GM19463 (cell line): Measurements from ENCODE around the gene NHLRC2.
"Not testable (repeated sequence)": the region's sequence is repeated elsewhere in the genome, so short reads cannot be mapped to it uniquely, and the experiment has no call there.

Source experiments
- ATAC-seq: cut with Tn5 transposase; IDR thresholded peaks from one replicate; pipeline ENCODE4 v1.9.1; 2021; ENCODE audit warnings: mild to moderate bottlenecking, moderate library complexity; ENCODE audit not compliant: unreplicated experiment

Gene NHLRC2, protein sequence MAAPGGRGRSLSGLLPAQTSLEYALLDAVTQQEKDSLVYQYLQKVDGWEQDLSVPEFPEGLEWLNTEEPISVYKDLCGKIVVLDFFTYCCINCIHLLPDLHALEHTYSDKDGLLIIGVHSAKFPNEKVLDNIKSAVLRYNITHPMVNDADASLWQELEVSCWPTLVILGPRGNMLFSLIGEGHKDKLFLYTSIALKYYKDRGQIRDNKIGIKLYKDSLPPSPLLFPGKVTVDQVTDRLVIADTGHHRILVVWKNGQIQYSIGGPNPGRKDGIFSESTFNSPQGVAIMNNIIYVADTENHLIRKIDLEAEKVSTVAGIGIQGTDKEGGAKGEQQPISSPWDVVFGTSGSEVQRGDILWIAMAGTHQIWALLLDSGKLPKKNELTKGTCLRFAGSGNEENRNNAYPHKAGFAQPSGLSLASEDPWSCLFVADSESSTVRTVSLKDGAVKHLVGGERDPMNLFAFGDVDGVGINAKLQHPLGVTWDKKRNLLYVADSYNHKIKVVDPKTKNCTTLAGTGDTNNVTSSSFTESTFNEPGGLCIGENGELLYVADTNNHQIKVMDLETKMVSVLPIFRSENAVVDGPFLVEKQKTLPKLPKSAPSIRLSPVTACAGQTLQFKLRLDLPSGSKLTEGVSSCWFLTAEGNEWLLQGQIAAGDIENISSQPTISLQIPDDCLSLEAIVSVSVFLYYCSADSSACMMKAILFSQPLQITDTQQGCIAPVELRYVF

DNA sequence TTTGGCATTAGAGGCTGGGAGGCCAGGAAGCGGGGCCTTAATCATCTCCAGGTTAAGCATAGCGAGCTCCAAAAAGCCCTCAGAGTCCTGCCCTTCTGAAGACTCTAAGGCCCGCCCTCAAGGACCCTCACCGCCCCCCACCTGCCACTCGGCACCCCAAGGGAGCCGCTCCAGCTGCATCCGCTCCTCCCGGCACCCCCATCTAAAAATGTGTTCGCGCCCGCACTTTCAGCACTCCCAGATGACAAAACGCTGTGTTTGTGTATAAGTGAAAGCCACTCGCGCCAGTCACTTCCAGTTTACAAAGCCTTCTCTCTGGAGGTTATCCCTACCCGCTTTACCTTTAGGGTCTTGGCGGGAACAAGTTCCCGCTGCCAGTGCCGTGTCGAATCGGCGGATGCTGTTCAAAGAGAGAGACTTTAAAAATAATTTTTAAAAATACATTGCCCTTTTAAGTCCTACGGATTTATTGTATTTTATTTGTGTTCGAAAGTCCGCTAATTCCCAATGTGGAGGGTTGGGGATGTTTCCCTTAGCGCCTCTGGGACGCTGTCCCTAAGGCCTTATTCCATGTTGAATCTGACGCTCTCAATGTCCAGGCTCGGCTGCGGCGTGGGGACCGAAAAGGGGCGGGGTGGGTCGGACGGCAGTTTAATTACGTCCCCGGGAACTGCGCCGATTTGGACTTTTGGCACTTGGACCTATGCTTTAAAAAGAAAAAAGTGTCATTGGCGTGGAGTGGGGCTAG lies at the start of gene NHLRC2, which contains the start of gene DCLRE1A:
Gene NHLRC2, plus strand, starts transcription at position 649 of the 748 bp plus-strand sequence. CDS start 212 bp downstream, outside the sequence.
Gene DCLRE1A, minus strand, starts transcription at position 70 of the 748 bp plus-strand sequence. CDS start 900 bp downstream, outside the sequence.
- peak; percentile 40 for ATAC-seq

DNA sequence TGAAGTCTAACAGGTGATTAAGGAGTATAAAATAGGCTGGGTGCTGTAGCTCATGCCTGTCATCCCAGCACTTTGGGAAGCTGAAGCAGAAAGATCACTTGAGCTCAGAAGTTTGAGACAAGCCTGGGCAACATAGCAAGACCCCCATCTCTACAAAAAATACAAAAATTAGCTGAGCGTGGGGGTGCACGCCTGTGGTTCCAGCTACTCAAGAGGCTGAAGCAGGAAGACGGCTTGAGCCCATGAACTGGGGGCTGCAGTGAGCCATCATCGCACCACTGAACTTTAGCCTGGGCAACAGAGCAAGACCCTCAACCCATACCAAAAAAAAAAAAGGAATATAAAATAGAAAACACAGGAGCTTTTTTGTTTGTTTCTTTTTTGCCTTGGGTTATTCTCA lies 48.0 kb upstream of the NHLRC2 start:
- no peak for ATAC-seq

DNA sequence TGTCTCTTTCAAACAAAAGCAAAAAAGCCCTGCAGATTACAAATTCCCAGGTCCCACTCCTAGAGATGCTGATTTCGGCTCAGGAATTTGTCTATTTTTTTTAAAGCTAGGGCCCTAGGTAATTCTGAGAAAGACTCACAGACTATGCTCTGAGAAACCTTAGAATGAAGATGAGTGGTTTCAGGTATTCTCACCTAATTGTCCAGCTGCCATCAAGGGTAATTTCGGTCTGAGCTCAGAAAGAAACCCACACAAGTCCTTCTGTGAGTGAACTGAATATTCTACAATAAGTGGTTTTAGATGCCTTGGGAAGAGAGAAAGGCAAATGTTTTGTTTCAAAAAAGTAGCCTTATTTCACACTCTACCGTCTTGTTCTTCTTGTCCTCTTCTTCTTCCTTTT lies 46.3 kb upstream of the NHLRC2 start:
- ATAC-seq = no peak

DNA sequence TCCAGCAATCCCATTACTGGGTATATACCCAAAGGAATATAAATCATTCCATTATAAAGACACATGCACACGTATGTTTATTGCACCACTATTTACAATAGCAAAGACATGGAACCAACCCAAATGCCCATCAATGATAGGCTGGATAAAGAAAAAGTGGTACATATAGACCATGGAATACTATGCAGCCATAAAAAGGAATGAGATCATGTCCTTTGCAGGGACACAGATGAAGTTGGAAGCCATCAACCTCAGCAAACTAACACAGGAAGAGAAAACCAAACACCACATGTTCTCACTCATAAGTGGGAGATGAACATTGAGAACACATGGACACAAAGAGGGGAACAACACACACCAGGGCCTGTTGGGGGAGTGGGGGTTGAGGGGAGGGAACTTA lies 39.8 kb upstream of the NHLRC2 start:
- ATAC-seq = not testable (repeated sequence)

DNA sequence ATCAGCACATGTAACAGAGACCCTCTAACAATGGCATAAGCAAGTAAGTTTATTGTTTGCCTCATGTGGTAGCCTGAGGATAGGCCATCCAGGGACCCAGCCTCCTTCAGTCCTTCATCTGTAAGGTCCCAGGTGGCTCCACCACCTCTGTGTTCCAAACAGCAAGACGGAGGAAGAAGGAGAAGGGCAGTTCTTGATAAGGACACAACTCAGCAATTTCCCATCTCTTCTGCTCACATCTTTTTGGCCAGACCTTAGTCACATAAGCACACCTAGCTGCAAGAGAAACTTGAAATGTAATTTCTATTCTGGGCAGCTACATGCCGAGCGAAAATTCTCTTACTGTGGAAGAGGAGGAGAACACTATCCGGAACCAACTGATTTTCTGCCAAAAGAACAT lies 34.5 kb upstream of the NHLRC2 start:
- ATAC-seq = no peak

DNA sequence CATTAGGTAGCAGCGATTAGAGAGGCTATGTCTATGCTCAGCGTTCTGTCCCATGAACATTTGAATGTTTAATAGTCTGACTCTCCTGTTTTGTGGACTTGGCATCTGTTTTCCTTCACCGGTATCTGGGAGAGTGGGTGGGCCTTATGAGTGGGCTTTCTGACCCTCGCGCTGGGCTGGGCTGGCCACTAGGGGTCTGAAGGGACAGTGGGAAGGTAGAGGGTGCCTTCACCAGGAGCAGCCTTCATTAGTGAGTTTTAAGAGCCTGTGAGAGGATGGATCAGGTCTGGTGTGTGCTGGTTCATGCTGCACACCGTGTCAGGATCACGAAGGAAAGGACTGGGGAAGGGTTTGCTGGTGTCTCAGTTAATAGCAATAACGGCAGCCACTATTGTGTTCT lies 34.0 kb upstream of the NHLRC2 start:
- ATAC-seq = no peak

DNA sequence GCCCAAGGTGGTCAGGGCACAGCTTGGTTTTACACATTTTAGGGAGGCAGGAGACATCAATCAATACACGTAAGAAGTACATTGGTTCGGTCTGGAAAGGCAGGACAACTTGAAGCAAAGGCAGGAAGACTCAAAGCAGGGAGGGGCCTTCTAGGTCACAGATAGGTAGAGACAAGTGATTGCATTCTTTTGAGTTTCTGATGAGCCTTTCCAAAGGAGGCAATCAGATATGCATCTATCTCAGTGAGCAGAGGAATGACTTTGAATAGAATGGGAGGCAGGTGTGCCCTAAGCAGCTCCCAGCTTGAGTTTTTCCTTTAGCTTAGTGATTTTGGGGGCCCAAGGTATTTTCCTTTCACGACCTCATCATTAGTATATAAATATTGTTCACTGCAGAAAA lies 33.2 kb upstream of the NHLRC2 start:
- not testable (repeated sequence) for ATAC-seq

DNA sequence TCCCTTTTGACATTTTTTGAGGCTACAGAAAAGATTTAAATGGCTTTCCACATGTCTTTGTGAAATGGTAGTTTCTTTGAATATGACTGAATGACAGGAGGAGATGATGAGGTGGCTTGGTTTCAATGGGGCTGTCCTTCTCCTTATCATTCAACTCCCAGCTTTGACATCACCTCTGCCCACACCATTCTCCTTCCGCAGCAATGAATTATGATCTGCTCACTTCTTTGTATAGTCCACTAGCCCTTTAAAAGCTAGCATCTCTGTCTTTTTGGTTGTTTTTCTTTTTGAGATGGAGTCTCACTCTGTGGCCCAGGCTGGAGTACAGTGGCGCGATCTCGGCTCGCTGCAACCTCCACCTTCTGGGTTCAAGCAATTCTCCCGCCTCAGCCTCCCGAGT lies 32.3 kb upstream of the NHLRC2 start:
- ATAC-seq = no peak

DNA sequence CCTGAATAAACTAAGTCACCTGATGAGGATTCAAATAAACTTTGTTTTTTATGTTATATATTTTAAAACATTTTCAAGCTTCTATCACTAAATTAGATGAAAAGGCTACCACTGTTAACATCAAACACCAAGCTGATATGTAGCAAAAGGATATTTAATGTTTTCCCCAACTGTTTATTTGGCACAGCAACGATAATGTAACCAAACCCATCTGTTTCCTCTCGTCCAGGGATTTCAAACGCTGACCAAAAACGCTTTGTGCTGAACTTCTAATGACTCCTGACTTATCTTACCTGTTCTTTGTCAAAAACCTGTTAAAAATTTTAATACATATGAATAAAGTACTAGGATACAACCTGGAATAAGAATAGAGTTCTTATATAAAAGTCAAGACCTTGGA lies 31.1 kb upstream of the NHLRC2 start:
- ATAC-seq = no peak

DNA sequence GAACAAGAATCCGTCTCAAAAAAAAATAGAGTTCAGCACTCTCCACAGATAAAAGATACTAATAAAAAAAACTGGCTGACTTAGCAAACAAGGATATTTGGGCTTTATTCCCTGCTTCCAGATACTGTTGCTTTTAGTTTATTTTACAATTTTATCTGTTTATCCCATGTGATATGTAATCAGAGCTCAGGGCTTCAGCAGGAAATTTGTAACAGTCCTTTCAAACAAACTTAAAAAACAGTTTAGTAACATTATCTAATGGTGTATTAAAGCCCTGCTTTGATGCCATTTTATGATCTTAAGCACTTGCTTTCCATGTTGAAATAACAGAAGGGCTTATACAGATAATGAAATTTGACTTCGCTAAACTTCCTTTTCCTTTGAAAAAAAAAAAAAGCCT lies 28.7 kb upstream of the NHLRC2 start:
- no peak for ATAC-seq

DNA sequence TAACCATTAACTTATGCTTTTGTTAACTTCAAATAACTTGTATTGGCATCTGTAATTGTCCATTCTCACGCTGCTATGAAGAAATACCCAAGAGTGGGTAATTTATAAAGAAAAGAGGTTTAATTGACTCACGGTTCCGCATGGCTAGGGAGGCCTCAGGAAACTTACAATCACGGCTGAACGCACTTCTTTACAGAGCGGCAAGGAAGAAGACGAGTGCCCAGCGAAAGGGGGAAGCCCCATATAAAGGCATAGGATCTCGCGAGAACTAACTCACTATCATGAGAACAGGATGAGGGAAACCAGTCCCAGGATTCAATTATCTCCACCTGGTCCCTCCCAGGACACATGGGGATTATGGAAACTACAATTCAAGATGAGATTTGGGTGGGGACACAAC lies 25.9 kb upstream of the NHLRC2 start:
- ATAC-seq = not testable (repeated sequence)

DNA sequence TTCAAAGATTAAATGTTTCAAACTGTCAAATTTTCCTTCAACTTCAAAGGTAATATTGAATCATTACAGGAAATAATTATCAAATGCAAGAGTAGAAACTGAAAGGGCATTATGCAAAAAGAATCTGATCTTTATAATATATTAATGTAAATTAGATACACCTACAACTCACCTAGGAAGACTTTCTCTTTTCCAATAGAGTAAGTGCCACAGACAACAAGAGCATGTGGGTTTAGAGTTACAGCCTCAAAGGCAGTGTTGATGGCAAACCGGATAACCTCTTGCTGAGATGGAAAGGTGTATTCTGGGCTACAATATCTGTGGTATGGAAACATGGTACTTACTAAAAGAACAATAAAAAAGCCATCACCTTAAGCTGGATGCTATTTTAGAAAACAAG lies 12.3 kb upstream of the NHLRC2 start:
- no peak for ATAC-seq

DNA sequence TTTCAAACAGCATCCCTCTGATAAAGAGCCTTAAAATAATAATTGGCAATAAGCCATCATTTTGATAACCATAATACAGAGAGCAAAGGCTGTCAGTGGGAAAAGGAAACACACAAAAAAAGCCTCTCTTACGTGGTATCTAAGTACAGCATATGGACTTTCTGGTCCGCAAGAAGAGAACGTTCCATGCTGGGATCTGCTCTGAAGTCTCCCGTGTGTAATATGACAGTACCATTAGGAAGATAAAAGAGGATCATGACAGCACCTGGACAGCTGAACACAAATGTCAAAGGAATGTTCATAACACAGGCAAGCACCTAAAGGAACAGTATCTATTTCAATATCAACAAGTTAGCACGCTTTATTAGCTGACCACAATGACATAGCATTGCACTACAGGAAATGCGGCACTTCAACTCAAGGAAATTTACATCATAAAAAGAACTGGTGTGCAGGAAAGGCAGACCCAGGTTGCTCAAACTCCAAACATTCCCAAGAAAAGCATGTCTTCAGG lies 10.4 kb upstream of the NHLRC2 start:
- ATAC-seq = no peak

DNA sequence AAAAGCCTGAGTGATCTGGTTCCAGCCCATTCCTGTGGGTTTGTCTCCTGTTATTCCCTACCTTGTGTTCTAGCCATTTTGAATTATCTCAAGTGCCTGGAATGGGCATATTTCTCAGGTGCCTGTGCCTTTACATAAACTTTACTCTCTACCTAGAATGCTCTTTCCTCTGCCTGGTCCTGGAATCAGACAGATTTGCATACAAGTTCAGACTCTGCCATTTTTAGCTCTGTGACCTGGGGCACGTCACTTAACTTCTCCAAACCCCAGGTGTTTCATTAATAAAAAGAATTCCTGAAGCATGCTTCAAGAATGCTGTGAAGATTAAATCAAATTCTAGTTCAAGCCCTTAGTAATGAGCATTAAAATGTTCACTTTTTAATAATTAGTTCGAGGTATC lies 8.4 kb upstream of the NHLRC2 start:
- ATAC-seq = peak; percentile 53

DNA sequence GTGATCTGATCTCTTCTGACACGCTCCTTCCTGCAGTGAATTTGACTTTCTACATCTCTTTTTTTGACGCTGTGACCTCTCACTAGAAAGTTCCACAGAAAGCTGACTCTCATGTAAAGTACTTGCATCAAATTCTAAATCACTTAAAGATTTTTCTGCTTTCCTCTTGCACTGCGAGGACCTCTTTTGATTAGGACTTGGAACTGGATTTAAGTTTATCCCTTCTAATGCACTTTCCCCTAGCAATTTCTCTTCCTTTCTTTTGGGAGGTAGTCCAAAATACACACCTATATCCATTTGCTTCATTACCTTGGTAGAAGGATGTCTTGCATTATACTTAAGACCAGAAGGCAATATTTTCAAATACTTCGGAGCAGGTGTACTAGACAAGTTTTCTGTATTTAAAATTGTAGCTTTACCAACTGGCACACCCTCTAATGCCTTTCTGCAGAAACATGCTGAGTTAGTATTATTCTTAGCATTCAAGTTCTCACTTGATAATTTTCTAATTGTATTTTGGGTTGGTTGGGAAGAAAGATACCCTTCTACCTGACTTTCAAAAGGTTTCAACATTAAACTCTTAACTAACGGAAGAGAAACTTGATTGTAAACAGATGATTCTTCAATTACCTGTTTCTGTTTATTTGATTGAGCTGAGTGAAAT lies 5.2 kb upstream of the NHLRC2 start:
- no peak for ATAC-seq

DNA sequence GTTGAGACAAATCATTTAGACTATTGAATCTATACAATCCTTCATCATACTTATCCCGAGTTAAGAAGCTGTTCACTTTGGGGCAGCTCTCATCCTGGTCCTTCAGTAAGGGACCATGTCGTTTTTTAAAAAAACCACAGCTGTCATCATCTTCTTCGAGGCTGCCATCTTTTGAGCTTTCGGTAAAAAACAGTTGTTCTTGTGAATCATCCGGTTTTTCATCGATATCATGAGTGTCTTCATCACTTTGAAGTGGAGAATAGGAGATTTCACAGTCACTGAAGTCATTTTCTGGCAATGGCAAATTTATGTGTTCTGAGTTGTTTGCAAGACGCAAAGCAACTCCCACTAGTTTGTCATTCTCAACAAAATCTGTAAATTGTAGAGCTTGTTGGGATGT lies 4.5 kb upstream of the NHLRC2 start:
- ATAC-seq = no peak

DNA sequence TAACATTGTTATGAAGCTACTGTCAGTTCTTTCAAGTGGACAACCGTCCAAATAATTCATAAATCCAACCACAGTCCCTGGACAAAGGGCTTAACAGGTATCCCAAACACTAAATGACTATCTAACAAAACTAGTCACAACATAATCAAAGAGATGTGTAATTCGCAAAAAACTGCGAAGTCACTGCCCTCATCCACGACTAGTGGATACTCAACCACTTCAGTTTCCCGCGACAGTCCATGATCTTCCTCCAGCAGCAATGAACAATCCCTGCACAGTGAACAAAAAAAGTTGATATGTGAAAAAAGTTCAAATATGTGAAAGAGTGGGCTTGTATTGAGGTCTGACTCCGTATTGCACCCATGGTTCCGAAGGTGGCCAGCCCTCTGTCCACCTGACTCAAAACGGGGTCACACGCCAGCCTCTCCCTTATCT lies 866 bp upstream of the NHLRC2 start:
- no peak for ATAC-seq

DNA sequence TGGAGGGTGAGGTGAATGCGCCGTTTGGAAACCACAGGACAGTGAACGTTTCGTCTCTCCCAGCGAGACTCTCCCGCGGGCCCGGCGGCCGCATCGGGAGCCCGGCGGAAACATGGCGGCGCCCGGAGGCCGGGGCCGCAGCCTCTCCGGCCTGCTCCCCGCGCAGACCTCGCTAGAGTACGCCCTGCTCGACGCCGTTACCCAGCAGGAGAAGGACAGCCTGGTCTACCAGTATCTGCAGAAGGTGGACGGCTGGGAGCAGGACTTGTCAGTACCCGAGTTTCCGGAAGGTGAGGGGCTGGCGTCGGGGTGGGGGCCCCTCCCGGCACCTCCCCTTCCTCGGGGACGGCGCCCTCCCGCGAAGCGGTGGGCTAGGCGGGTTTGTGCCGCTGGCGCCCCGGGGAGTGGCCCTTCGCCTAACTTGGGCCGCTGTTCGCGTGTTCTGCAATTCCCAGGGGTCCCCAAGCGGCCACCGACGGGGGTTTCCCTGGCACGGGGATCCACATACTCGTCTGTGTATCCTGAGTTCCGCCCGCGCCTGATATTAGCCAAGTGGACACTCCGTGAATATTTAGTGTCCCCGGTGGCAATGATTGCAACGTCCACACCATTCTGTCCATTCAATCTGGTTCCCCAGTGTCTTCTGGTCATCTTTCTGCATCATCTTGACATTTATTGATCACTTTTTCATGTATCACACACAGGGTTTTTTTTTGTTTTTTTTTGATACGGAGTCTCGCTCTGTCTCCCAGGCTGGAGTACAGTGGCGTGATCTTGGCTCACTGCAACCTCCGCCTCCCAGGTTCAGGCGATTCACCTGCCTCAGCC lies 514 bp downstream of the NHLRC2 start:
- peak; percentile 37 for ATAC-seq

DNA sequence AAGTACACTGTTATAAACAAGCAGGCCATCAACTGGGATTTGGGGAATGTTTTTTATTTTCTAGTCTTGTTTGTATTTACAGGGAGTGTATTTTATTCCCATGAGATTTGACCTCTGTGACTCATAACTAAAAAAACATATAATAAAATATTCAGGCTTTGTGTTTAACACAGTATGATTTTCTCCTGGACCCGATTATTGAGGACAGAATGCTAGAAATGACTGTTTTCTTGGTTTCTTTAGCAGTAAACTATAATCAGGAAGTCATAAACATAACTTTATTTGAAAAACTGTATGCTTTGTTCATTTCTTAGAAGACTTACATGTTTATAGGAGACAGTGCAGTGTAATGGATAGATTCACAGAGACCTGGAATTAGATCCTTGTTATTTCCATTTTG lies 2.1 kb downstream of the NHLRC2 start:
- ATAC-seq = no peak

DNA sequence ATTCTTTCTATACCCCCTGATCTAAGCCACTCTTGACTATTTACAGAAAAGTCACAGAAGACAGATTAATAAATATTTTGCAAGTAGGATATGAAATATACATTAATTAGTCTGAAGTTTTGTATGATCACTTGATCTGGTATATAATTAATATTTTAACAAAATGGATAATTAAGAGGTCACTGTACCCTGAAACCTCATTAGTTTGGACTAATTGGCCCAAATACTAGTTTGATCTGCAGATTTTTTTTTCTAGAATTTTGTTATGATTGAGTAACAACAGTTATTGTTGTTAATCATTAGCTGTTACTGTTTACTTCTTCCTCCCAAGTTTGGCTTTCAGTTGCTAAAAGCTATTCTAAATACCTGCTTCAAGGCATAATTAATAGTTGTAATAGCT lies 2.7 kb downstream of the NHLRC2 start:
- ATAC-seq = no peak
